Sigmoid colon (tissue), 4 donors: ENCODE results near the gene ANKRD33.

ENCODE experiments used
- EP300 ChIP-seq, 4 donors: sonication (generic); formaldehyde crosslinking; IDR thresholded peaks; one replicate each; pipeline ENCODE4 v1.6.1; 2017; ENCODE audit warnings: antibody characterized with exemption in 4 of 4
- POLR2A ChIP-seq, 2 donors: fragments of 450-650 bp; IDR thresholded peaks; one replicate each; pipeline ENCODE4 v1.6.1; 2016; ENCODE audit warnings: antibody characterized with exemption in 2 of 2, mild to moderate bottlenecking in 2 of 2, moderate library complexity in 2 of 2
- POLR2AphosphoS5 ChIP-seq, 4 donors: sonication (generic); formaldehyde crosslinking; IDR thresholded peaks; one replicate each; pipeline ENCODE4 v1.6.1; 2017; ENCODE audit warnings: antibody characterized with exemption in 4 of 4
- TF ChIP-seq, protein P1 (sequence below), 4 experiments: fragments of 450-650 bp in 3 of 4; fragments of 200-600 bp in 1 of 4; IDR thresholded peaks; one replicate each; pipeline ENCODE4 v1.5.1; 2016 to 2019; ENCODE audit warnings: antibody characterized with exemption in 4 of 4, mild to moderate bottlenecking in 3 of 4, moderate library complexity in 2 of 4

DNA sequence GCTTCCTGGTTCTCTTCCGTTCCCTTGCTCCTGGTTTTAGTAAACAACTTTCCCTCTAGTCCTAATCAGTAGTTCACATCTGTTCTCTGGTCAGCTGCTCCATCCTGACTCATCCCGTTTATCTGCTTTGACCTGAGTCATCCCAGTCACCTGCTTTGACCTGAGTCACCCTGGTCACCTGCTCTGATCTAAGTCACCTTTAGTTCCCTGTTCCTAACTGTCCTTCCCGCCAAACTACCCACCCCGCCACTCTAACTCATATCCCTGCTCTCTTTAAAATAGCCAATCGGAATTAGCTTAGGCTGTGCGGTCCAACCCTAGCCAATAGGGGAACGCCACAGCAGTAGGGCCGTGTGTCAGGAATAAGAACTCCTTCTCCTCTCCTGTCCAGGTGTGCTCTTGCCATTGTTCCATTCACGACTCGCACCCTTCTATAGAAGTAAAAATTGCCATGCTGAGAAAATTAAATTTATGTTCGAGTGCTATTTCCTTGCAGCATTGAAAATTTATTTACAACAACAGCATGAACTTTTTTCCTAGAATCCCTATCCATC is 3.1 kb upstream of the ANKRD33 start:
- TF ChIP-seq EP300 (IDR thresholded peaks at IDR 0.05) (no peak), POLR2A (IDR thresholded peaks at IDR 0.05) (no peak), POLR2AphosphoS5 (IDR thresholded peaks at IDR 0.05) (peak in 1 of 4 donors; percentile 37)
- TF ChIP-seq, protein P1, sequence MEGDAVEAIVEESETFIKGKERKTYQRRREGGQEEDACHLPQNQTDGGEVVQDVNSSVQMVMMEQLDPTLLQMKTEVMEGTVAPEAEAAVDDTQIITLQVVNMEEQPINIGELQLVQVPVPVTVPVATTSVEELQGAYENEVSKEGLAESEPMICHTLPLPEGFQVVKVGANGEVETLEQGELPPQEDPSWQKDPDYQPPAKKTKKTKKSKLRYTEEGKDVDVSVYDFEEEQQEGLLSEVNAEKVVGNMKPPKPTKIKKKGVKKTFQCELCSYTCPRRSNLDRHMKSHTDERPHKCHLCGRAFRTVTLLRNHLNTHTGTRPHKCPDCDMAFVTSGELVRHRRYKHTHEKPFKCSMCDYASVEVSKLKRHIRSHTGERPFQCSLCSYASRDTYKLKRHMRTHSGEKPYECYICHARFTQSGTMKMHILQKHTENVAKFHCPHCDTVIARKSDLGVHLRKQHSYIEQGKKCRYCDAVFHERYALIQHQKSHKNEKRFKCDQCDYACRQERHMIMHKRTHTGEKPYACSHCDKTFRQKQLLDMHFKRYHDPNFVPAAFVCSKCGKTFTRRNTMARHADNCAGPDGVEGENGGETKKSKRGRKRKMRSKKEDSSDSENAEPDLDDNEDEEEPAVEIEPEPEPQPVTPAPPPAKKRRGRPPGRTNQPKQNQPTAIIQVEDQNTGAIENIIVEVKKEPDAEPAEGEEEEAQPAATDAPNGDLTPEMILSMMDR (IDR thresholded peaks at IDR 0.05): no peak
